GM23338 (cell line): ENCODE data around the gene IGFBP4. TPM values are rescaled to one million over a fixed set of nuclear protein-coding genes. Genes with fewer than 3 reads are reported as not detected.

Experiments used
- CREB1 ChIP-seq: fragments of 250-450 bp; sonication (Bioruptor Pico); IDR thresholded peaks from 2 replicates; pipeline ENCODE4 v1.5.0; 2020; ENCODE audit warnings: low read depth, mild to moderate bottlenecking, moderate library complexity
- ETS1 ChIP-seq: IDR thresholded peaks from 2 replicates; pipeline ENCODE4 v1.6.1; 2016; ENCODE audit warnings: antibody characterized with exemption
- EZH2 ChIP-seq: fragments of 200-600 bp; sonication (generic); IDR thresholded peaks from one replicate; pipeline ENCODE4 v1.8.0; 2017; ENCODE audit warnings: antibody characterized with exemption, mild to moderate bottlenecking, low read depth; ENCODE audit not compliant: unreplicated experiment
- EZH2phosphoT487 ChIP-seq: fragments of 200-600 bp; sonication (generic); IDR thresholded peaks from one replicate; pipeline ENCODE4 v1.8.1; 2018; ENCODE audit warnings: antibody characterized with exemption; ENCODE audit not compliant: unreplicated experiment
- NANOG ChIP-seq: IDR thresholded peaks from 2 replicates; pipeline ENCODE4 v1.6.1; 2016; ENCODE audit warnings: antibody characterized with exemption, borderline replicate concordance
- POLR2AphosphoS5 ChIP-seq: IDR thresholded peaks from 2 replicates; pipeline ENCODE4 v1.6.1; 2016; ENCODE audit warnings: antibody characterized with exemption, low read depth
- REST ChIP-seq: IDR thresholded peaks from one replicate; pipeline ENCODE4 v1.6.1; 2018; ENCODE audit warnings: antibody characterized with exemption; ENCODE audit not compliant: unreplicated experiment
- STAT1 ChIP-seq: IDR thresholded peaks from one replicate; pipeline ENCODE4 v1.6.1; 2016; ENCODE audit warnings: antibody characterized with exemption; ENCODE audit not compliant: unreplicated experiment
- ZNF114 ChIP-seq: fragments of 250-450 bp; sonication (Bioruptor Pico); IDR thresholded peaks from 2 replicates; pipeline ENCODE4 v1.5.0; 2020; ENCODE audit warnings: mild to moderate bottlenecking, moderate library complexity
- ZNF331 ChIP-seq: fragments of 250-450 bp; sonication (Bioruptor Pico); IDR thresholded peaks from 2 replicates; pipeline ENCODE4 v1.5.0; 2020; ENCODE audit warnings: low read depth, mild to moderate bottlenecking, moderate library complexity
- polyA plus RNA-seq: library from polyadenylated mRNA; unstranded; fragments of >200 nt; fragmentation: Nextera tagmentation; extraction: Ambion mirVana; gene quantifications from 2 replicates; pipeline ENCODE4 v1.2.1, GENCODE V29; 2016
- total RNA-seq: library from RNA; depleted of rRNA; stranded (reverse); fragments of >200 nt; shearing (Covaris generic); gene quantifications from 2 replicates; pipeline ENCODE4 v1.2.3, GENCODE V29; 2014
- TF ChIP-seq, protein P1 (sequence below), 2 experiments: fragments of 200-600 bp in 1 of 2; sonication (generic) in 1 of 2; conservative IDR thresholded peaks; 2 replicates each; pipeline versions ENCODE4 v1.5.1 to v1.6.1; 2016 to 2017; ENCODE audit warnings: antibody characterized with exemption in 2 of 2, low read depth in 2 of 2, mild to moderate bottlenecking in 2 of 2, moderate library complexity in 1 of 2

IGFBP4 gene
- total and polyA plus RNA-seq, 2 experiments from 2014 or later = 38.7 to 78.9 TPM

- TF ChIP-seq REST (no peak), STAT1 (no peak), NANOG (no peak), ZNF114 (CRISPR knock-in tag) (no peak), EZH2phosphoT487 (no peak), POLR2AphosphoS5 (no peak), ETS1 (no peak), EZH2 (no peak), ZNF331 (no peak), CREB1 (CRISPR knock-in tag) (no peak)
- TF ChIP-seq, protein P1, sequence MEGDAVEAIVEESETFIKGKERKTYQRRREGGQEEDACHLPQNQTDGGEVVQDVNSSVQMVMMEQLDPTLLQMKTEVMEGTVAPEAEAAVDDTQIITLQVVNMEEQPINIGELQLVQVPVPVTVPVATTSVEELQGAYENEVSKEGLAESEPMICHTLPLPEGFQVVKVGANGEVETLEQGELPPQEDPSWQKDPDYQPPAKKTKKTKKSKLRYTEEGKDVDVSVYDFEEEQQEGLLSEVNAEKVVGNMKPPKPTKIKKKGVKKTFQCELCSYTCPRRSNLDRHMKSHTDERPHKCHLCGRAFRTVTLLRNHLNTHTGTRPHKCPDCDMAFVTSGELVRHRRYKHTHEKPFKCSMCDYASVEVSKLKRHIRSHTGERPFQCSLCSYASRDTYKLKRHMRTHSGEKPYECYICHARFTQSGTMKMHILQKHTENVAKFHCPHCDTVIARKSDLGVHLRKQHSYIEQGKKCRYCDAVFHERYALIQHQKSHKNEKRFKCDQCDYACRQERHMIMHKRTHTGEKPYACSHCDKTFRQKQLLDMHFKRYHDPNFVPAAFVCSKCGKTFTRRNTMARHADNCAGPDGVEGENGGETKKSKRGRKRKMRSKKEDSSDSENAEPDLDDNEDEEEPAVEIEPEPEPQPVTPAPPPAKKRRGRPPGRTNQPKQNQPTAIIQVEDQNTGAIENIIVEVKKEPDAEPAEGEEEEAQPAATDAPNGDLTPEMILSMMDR (conservative IDR thresholded peaks at IDR 0.05; ENCODE audit: low read depth in 2 of 2) = no peak
These were observed 26.8 kb downstream of the IGFBP4 start (continued) for GRCh38 chr17:40469805-40470675.
